Kidney capillary endothelial cell (primary cell): ENCODE data around the gene SIVA1.

ENCODE experiments used
- DNase-seq: peaks from one replicate; pipeline ENCODE4 v3.0.0-alpha.2; 2018; ENCODE audit warnings: low spot score

Gene SIVA1, protein sequence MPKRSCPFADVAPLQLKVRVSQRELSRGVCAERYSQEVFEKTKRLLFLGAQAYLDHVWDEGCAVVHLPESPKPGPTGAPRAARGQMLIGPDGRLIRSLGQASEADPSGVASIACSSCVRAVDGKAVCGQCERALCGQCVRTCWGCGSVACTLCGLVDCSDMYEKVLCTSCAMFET

DNA sequence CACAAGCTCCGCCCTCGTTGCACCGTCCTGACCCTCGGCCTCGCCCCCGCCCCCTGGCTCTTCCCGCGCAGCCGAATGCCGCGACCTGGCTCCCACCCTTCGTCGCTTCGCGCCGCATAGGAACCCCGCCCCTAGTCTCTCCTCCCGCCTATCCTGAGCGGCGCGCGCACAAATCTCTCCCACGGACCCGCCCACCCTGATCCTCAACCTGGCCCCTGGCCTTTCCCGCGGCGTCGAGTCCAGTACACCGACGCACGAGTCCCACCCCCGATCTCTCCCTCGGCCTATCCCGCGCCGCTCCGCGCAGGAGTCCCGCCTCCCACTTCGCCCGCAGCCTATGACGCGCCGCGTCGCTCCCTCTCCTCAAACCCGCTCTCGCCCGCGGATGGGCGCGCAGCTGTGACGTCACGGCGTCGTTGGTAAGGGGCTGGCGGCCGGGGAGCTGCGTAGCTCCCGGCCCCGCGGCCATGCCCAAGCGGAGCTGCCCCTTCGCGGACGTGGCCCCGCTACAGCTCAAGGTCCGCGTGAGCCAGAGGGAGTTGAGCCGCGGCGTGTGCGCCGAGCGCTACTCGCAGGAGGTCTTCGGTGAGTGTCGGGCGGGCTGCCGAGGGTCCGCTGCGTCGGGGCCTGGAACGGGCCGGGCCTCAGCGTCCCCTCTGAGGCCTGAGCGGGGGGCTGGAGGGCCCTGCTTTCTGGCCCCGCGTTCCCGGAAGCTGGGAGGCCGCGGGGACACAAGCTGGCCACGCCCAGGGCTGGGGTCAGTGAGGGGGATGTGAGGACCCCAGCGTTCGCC is at the start of gene SIVA1:
TSS of gene SIVA1 (plus strand) at position 413 of the 793 bp plus-strand sequence. CDS start at position 468, 55 bp downstream.
- peak; percentile 97 for DNase-seq

DNA sequence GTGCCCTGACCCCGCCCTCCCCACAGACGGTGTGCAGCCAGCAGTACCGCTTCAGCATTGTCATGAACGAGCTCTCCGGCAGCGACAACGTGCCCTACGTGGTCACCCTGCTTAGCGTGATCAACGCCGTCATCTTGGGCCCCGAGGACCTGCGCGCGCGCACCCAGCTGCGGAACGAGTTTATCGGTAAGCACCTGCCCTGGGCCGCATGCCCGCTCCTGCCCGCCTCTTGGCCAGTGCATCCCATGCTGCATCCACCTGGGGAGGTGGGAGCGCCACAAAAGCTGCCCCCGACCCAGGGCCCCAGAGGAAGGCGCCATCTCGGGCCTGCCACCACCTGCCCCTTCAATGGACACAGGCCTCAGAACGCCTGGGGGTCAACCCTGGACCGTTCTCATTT is 49.7 kb upstream of the SIVA1 start:
- no peak for DNase-seq

DNA sequence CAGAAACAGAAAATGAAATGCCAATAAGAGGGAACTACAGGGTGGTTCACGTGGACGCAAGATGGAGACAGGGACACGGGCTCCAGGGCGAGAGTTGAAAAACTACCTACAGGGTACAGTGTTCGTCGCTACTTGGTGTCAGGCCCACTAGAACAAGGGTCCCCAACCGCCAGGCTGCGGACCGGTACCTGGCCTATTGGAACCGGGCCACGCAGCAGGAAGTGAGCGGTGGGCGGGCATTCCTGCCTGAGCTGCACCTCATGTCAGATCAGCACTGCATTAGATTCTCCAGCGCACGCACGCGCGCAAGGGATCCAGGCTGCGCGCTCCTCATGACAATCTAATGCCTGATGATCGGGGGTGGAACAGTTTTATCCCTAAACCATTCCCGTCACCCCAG is 48.7 kb upstream of the SIVA1 start:
- DNase-seq, result no peak

DNA sequence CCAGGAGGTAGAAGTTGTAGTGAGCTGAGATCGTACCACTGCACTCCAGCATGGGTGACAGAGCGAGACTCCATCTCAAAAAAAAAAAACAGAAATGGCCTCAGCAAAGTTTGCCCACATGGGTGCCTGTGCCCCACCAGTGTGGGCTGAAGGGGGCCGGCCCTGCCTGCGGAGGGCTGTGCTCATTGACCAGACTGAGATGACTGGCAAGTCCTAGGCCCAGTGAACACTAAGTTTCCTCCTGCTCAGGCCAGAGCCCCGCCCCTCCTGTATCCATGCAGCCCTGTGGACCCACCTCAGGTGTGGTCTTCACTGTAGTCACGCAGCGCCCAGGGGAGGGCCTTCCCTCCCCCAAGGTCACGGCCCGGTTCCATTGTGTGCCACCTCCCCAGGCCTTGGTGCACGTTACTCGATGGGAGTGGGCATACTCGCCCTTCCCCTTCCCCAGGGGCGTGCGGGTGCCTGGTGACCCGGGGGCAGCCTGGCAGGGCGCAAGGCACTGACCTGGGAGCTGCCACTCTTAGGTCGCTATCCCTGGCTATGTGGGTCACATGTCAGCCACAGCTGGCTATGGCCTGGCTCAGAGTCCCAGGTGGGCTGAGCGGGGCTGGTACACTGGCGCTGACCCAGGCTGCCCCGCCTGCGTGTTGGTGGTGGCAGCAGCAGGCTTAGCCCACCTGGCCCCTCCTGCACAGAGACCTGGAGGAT is 47.5 kb upstream of the SIVA1 start:
- no peak for DNase-seq

DNA sequence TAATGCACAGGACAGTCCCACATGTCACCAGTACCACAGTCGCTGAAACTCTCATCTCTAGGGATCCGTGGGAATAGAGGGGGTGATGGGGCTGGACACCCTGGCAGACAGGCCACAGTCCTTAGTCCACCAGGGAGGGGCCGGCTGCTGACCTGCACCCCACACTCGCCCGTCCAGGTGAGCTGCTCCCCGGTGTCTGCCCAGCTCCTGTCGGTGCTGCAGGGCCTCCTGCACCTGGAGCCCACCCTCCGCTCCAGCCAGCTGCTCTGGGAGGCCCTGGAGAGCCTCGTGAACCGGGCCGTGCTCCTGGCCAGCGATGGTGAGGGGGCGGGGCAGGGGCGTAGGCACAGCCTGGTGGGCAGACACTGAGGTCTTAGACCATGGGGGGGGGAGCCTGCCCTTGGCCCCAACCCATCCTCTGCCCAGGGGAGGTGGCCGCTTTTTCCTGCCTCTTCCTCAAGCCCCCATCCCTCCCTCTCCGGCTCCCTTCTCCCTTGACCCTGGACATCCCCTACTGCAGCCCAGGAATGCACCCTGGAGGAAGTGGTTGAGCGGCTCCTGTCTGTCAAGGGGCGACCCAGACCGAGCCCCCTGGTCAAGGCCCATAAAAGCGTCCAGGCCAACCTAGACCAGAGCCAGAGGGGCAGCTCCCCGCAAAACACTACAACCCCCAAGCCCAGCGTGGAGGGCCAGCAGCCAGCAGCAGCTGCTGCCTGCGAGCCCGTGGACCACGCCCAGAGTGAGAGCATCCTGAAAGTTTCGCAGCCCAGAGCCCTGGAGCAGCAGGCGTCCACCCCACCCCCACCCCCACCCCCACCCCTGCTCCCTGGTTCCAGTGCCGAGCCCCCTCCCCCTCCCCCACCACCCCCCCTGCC is 46.0 kb upstream of the SIVA1 start:
- DNase-seq, result no peak

DNA sequence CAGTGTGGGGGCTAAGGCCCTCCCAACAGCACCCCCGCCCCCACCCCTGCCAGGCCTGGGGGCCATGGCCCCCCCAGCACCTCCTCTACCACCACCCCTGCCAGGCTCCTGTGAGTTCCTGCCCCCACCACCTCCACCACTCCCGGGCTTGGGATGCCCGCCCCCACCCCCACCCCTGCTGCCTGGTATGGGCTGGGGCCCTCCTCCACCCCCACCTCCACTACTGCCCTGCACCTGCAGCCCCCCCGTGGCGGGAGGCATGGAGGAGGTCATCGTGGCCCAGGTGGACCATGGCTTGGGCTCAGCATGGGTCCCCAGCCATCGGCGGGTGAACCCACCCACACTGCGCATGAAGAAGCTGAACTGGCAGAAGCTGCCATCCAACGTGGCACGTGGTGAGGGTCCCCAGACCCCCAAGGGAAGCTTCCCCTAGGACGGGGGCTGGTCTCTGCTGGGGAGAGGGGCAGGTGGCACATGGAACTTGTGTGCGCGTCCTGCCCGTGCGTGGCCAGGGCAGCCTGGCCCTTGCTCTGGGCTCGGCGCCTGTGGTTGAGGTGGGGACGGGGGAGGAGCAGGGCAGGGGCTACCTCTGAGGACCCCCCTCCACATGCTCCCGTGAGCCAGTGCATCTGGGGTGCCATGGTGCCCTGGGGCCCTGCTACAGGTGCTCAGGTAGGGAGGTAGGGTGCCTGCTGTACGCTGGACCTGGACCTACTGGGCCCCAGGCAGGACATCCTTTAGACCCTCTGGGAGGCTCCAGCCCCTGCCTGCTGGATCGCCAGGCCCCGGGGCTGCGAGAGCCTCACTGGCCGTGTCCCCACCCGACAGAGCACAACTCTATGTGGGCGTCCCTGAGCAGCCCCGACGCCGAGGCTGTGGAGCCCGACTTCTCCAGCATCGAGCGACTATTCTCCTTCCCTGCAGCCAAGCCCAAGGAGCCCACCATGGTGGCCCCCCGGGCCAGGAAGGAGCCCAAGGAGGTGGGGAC is 45.0 kb upstream of the SIVA1 start:
- no peak for DNase-seq

DNA sequence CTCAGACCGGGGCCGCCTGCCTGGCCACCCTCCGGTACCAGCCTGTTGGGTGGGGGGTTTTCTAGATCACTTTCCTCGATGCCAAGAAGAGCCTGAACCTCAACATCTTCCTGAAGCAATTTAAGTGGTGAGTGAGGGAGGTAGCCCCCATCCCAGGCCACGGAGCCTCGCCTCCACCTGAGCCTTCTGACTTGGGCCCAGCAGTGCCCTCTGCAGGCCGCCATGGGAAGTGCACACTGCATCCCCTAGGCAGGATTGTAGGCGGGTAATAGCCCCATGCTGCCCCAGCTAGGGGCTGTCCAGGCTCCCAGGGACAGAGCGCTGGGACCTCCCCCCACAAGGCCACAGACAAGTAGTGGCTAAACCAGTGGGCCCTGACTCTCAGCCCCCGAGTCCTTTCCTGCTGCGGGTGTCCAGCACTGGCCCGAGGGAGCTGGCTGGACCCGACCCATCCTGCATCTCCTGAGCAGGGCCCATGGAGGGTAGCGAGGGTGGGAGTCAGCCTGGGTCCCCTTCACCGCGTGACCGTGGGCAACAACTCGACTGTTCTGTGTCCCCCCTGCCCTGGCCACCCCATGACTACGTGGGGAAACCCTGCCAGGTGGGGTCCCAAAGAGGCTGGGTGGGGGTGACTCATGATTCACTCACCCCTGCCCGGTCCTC is 44.2 kb upstream of the SIVA1 start:
- peak; percentile 47 for DNase-seq

DNA sequence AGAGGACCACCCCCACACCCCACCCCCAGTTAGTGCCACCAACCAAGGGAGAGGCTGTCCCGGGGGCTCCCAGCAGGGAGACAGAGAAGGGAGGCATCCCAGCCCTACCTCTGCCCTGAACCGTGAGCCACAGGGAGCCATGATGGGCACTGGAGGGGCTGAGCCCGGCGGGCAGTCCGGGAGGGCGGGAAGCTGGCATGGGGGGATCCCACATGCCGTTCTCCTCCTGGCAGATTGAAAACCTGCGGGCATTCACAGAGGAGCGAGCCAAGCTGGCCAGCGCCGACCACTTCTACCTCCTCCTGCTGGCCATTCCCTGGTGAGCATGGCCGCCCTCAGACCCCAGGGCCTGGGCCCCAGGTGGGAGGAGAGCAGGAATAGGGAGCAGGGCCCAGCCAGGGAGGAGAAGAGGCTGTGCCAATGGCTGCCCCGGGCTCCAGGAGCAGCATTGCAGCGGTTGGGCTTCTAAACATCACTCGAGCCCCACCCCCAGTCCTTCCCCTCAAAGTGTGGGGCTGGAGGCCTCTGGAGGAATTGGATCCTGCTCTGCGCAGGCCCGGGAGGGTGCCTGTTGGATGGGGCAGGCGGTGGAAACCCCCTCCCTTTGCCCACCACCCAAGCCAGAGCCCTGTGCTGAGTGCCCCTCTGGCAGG is 43.4 kb upstream of the SIVA1 start:
- DNase-seq, result no peak

DNA sequence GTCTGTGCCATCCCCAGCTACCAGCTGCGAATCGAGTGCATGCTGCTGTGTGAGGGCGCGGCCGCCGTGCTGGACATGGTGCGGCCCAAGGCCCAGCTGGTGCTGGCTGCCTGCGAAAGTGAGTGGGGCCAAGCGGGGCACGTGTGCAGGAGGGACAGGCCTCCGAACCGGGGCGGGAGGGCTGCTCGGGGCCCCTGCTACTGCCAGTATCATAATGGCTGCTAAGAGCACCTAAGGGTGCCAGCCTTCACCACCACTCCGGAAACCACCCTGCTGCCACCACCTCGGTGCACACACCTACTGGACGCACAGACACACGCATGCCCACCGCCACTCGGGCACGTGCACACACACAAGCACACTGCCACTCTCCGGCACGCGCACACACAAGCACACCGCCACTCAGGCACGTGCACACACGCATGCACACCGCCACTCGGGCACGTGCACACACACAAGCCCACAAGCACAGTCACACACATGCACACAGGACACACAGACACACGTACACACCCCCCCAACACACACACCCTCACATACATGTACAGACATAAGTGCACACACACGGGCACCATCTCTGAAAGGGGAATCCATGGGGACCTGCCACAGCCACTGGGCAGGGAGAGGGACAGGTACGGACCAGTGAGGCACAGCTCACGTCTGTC is 42.7 kb upstream of the SIVA1 start:
- DNase-seq, result no peak

DNA sequence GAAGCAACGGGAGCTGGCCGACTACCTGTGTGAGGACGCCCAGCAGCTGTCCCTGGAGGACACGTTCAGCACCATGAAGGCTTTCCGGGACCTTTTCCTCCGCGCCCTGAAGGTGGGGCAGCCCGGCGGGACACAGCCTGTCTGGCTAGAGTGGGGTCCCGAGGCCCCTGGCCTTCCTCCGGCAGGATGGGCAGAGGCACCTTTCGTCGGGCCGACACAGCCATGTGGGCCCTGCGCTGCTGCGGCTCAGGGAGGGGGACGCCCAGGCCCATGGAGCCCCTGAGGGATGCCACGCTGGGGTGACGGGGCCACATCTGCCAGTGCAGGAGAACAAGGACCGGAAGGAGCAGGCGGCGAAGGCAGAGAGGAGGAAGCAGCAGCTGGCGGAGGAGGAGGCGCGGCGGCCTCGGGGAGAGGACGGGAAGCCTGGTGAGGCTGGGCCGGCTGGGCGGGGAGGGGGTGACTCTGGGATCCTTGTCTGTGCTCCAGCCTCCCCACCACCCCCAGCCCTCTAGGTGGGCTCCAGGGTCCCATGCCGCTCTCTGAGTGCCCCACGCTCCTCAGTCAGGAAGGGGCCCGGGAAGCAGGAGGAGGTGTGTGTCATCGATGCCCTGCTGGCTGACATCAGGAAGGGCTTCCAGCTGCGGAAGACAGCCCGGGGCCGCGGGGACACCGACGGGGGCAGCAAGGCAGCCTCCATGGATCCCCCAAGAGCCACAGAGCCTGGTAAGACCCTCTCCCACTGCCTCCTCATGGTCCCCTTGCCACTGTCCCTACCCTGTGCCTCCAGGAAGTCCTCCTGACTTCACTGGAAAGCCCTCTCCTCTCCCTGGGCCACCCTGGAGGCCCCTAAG is 39.8 kb upstream of the SIVA1 start:
- no peak for DNase-seq

DNA sequence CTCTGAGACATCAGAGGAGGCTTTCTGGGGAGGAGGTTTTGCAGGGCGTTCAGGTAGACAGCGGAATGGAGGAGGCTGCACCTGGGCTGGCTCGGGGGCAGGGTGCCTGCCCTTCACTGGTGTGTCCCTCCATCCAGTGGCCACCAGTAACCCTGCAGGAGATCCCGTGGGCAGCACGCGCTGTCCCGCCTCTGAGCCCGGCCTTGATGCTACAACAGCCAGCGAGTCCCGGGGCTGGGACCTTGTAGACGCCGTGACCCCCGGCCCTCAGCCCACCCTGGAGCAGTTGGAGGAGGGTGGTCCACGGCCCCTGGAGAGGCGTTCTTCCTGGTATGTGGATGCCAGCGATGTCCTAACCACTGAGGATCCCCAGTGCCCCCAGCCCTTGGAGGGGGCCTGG is 38.9 kb upstream of the SIVA1 start:
- DNase-seq, result no peak

DNA sequence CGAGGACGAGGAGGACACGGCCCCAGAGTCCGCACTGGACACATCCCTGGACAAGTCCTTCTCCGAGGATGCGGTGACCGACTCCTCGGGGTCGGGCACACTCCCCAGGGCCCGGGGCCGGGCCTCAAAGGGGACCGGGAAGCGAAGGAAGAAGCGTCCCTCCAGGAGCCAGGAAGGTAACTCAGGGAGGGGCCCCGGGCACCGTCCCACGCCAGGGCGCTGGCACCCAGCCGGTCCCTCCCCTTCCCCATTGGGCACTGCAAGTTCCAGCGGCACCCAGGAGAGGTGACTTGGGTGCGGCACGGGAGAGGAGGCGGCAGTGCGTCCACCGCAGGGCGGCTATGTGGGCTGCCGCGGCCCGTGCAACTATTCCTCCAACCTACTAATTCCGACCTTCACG is 38.3 kb upstream of the SIVA1 start:
- DNase-seq, result no peak

DNA sequence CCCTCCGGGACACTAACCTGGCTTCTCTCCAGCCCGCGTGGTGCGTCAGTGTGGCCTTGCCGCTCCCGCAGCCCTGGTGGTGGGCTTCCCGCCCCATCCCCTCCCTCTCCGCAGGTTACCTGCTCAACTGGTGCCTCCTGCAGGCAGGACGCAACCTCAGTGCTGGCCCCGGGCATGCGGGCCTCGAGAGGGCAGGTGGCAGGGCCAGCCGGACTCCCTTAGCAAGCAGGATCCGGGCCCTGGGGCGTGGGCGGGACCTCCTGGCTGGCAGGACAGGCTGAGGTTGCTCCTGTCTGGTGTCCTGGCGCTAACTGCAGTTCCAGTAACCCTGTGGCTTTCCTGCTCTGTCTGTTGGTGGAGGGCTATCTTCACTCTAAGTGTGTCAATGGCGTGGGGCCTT is 37.5 kb upstream of the SIVA1 start:
- DNase-seq, result no peak

DNA sequence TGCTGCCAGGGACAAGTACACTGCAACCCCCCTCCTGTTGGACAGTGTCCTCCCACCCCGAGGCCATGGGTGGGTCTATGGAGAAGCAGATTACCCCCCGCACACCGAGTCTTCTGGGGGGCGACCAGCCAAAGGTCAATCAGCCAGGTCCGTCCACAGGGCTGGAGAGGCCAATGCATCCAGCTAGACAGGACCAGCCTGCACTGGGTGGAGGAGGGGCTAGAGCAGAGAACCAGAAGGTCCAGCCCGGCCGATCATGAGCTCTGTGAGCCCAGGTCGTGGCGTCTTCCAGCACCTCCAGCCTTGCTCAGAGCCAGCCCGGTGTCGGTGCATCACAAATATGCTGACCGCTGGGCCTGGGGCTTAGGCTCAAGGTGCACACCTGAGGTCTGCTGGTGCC is 37.1 kb upstream of the SIVA1 start:
- no peak for DNase-seq

DNA sequence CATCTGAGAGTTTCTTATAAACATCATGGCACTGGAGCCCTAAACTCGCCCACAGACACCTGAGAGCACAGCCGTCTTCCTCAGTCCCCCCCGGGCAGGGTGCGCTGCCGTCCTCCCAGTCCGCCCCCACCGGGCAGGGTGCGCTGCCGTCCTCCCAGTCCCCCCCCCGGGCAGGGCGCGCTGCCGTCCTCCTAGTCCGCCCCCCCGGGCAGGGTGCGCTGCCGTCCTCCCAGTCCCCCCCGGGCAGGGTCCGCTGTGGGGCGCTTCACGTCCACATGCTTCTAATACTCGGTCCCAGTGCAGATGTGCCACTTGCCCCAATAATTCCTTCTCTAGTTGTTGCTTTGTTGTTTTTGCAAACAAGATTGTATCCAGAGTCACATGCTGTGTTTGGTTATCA is 35.8 kb upstream of the SIVA1 start:
- no peak for DNase-seq

DNA sequence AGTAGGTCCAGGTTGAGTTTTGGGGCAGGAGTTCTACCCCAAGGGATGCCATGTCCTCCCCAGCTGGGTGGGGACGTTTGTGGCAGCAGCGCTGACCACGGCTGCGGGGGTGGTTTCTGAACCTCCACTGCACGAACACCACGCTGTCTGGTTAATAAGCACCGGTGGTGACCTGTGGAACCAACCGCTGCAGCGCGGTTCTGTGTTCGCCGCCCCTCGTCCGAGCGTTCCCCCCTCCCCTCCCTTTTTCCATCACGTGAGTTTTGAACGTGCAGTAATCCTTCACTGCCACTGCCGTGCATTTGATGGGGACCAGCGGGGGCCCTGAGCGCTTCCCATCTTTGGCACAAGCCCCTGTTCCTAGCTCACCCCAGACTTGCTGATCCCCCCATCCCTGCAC is 35.3 kb upstream of the SIVA1 start:
- no peak for DNase-seq

DNA sequence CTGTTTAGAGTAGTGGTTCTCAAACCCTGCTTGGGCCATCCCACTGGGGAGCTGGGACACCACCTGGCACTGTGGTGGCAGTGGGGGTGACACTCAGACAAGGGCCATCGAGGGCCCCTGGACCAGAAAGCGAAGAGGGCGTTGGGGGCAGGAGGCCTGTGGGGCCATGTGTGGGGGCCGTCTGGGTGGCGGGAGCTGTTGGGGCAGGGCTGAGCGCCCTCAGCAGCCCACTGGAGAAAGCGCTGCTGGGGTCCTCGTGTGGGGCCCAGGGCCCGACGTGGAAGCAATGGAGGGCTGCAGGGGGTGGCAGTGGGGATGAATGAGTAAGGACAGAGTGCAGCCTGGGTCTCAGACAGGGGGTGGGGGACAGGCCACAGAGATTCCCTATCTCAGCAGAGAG is 34.8 kb upstream of the SIVA1 start:
- DNase-seq, result no peak

DNA sequence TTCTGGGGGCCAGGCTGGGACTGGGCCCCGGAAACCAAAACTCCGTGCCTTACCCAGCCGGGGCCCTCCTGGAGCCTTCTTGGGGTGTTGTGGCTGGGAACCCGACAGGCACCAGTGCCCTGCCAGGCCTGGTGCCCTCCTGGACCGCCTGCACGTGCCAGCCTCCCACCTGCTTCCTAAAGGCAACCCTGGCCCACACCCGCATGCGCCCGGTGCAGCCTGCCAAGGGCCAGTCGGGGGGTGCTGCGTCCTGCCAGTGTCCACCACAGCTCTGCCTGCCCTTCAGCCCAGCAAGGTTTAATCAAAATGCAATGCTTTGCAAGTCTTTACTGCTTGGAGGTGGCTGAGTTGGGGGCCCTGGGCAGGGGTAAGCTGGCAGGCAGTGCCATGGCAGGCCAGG is 34.1 kb upstream of the SIVA1 start:
- DNase-seq, result no peak

DNA sequence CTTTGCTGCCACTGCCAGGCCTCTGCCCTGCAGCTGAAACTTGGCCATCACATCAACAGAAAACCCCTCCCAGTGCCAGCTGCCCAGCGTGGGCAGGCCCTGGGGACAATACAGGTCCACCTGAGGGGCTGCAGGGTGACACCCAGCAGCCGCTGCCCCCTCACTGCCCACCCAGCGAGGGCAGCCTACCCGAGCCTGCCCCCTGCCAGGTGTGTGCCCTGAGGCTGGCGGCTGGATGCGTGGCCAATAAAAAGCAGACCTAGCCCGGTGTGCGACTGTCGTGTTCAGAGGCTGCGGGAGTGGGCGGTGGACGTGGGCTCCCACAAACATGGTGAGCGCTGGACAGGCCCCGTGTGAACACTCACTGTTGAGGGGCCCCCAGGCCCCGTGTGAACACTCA is 33.6 kb upstream of the SIVA1 start:
- DNase-seq, result no peak
